ENCODE data around the gene CHAT.

CHAT gene

GRCh38 chr10:49613882-49614241, at the start of gene CHAT:
CHAT (plus strand) TSS chr10:49614037; CDS start chr10:49614190, 153 bp downstream.
- no peak for FAIRE-seq
- DNase-seq (ENCODE audit: low spot score), result no peak

GRCh38 chr10:49564461-49565009, 49.3 kb upstream of the CHAT start:
- no peak for DNase-seq (ENCODE audit: low spot score)
- no peak for FAIRE-seq

- FAIRE-seq (no peak), DNase-seq (ENCODE audit: low spot score) (no peak)
Measured at GRCh38 chr10:49567810-49568209, 46.0 kb upstream of the CHAT start.

GRCh38 chr10:49568235-49568634, 45.6 kb upstream of the CHAT start:
- no peak for FAIRE-seq

GRCh38 chr10:49569031-49569631, 44.7 kb upstream of the CHAT start:
- DNase-seq (ENCODE audit: low spot score), result no peak
- FAIRE-seq, result no peak

More at GRCh38 chr10:49568235-49568634, 45.6 kb upstream of the CHAT start:
- DNase-seq (ENCODE audit: low spot score), result no peak

GRCh38 chr10:49571388-49571787, 42.4 kb upstream of the CHAT start:
- FAIRE-seq, result no peak
- DNase-seq (ENCODE audit: low spot score), result no peak

GRCh38 chr10:49572594-49573114, 41.2 kb upstream of the CHAT start:
- DNase-seq (ENCODE audit: low spot score), result no peak
- no peak for FAIRE-seq

GRCh38 chr10:49575489-49576072, 38.3 kb upstream of the CHAT start:
- no peak for FAIRE-seq
- DNase-seq (ENCODE audit: low spot score), result no peak

- FAIRE-seq, result no peak
- DNase-seq (ENCODE audit: low spot score), result no peak
Measured at GRCh38 chr10:49577182-49577925, 36.5 kb upstream of the CHAT start.

- FAIRE-seq, result no peak
- DNase-seq (ENCODE audit: low spot score), result no peak
Measured at GRCh38 chr10:49578392-49578791, 35.4 kb upstream of the CHAT start.

- FAIRE-seq, result no peak
- no peak for DNase-seq (ENCODE audit: low spot score)
Measured at GRCh38 chr10:49579621-49580020, 34.2 kb upstream of the CHAT start.

- FAIRE-seq (no peak), DNase-seq (ENCODE audit: low spot score) (no peak)
Measured at GRCh38 chr10:49585387-49585786, 28.4 kb upstream of the CHAT start.

GRCh38 chr10:49587981-49588380, 25.9 kb upstream of the CHAT start:
- FAIRE-seq (no peak), DNase-seq (ENCODE audit: low spot score) (no peak)

- peak; percentile 91 for FAIRE-seq
- DNase-seq (ENCODE audit: low spot score), result peak; percentile 86
Measured at GRCh38 chr10:49592726-49593563, 20.9 kb upstream of the CHAT start.

- no peak for FAIRE-seq
- no peak for DNase-seq (ENCODE audit: low spot score)
Measured at GRCh38 chr10:49593564-49593875, 20.3 kb upstream of the CHAT start.

GRCh38 chr10:49593998-49594397, 19.8 kb upstream of the CHAT start:
- no peak for FAIRE-seq
- DNase-seq (ENCODE audit: low spot score), result no peak

GRCh38 chr10:49594594-49594993, 19.2 kb upstream of the CHAT start:
- DNase-seq (ENCODE audit: low spot score) (peak; percentile 81), FAIRE-seq (peak; percentile 20)

- no peak for DNase-seq (ENCODE audit: low spot score)
- no peak for FAIRE-seq
Measured at GRCh38 chr10:49595003-49595712, 18.7 kb upstream of the CHAT start.

GRCh38 chr10:49595713-49596492, 17.9 kb upstream of the CHAT start:
- DNase-seq (ENCODE audit: low spot score), result peak; percentile 2
- no peak for FAIRE-seq

GRCh38 chr10:49596493-49596809, 17.4 kb upstream of the CHAT start:
- DNase-seq (ENCODE audit: low spot score) (peak; percentile 4), FAIRE-seq (no peak)

Measured in urothelium cell line (cell line).